Stimulated activated CD4-positive, alpha-beta T cell treated with anti-CD3 and anti-CD28 coated beads, Interleukin-15, amount 100 ng/mL, for 48 hours (primary cell): ENCODE data around the gene MRPS21.
A peak's percentile ranks its signal among the peaks of the same experiment; 100 is the strongest.

ENCODE experiments used
- DNase-seq, 2 donors: peaks; one replicate each; pipeline ENCODE4 v3.0.0-alpha.2; 2020; ENCODE audit warnings: low read depth in 2 of 2

The MRPS21 gene

GRCh38 chr1:150293433-150294253, at the start of gene MRPS21:
Gene MRPS21 (plus strand): TSS chr1:150293861. CDS start chr1:150294367, 506 bp downstream.
- DNase-seq, result peak; percentile 82 to 84

- DNase-seq, result no peak
Measured at GRCh38 chr1:150249936-150250335, 43.7 kb upstream of the MRPS21 start.

GRCh38 chr1:150256198-150256553, 37.5 kb upstream of the MRPS21 start:
- DNase-seq, result no peak

GRCh38 chr1:150256554-150257341, 36.9 kb upstream of the MRPS21 start:
- no peak for DNase-seq

- DNase-seq, result no peak
Measured at GRCh38 chr1:150257624-150258585, 35.8 kb upstream of the MRPS21 start, which contains the start of gene CA14. Gene CA14 (plus strand): TSS chr1:150257774. CDS start chr1:150258129, 355 bp downstream.

- DNase-seq, result no peak
Measured at GRCh38 chr1:150259217-150259616, 34.4 kb upstream of the MRPS21 start.

- DNase-seq, result no peak
Measured at GRCh38 chr1:150259758-150260669, 33.6 kb upstream of the MRPS21 start.

GRCh38 chr1:150261367-150261766, 32.3 kb upstream of the MRPS21 start:
- no peak for DNase-seq

GRCh38 chr1:150262388-150263320, 31.0 kb upstream of the MRPS21 start:
- DNase-seq, result no peak

- no peak for DNase-seq
Measured at GRCh38 chr1:150263549-150263948, 30.1 kb upstream of the MRPS21 start.

- DNase-seq, result no peak
Measured at GRCh38 chr1:150267896-150268295, 25.8 kb upstream of the MRPS21 start.

- peak in 1 of 2 donors; percentile 11 for DNase-seq
Measured at GRCh38 chr1:150268340-150268704, 25.3 kb upstream of the MRPS21 start.

GRCh38 chr1:150268705-150269403, 24.8 kb upstream of the MRPS21 start, which contains the start of gene APH1A:
Gene APH1A (minus strand): TSS chr1:150269016. CDS start chr1:150268810, 206 bp downstream.
- peak; percentile 92 to 94 for DNase-seq

GRCh38 chr1:150269451-150269850, 24.2 kb upstream of the MRPS21 start:
- no peak for DNase-seq

- DNase-seq, result no peak
Measured at GRCh38 chr1:150271291-150271959, 22.2 kb upstream of the MRPS21 start.

- no peak for DNase-seq
Measured at GRCh38 chr1:150273311-150273710, 20.4 kb upstream of the MRPS21 start.

GRCh38 chr1:150280138-150280707, 13.4 kb upstream of the MRPS21 start:
- DNase-seq, result no peak

- DNase-seq, result peak; percentile 23 to 50
Measured at GRCh38 chr1:150281221-150281757, 12.4 kb upstream of the MRPS21 start.
